HG02981 (cell line): ENCODE results near the gene TBXAS1.

Experiments used
- ATAC-seq: cut with Tn5 transposase; IDR thresholded peaks from one replicate; pipeline ENCODE4 v1.9.1; 2021; ENCODE audit warnings: mild to moderate bottlenecking, moderate library complexity; ENCODE audit not compliant: unreplicated experiment

Gene TBXAS1

GRCh38 chr7:139995017-139995915 lies 166.2 kb downstream of the TBXAS1 start:
- no peak for ATAC-seq

GRCh38 chr7:139998572-139998971 lies 169.5 kb downstream of the TBXAS1 start:
- ATAC-seq, result no peak

- ATAC-seq, result no peak
Measured at GRCh38 chr7:139999516-139999915, 170.5 kb downstream of the TBXAS1 start.

GRCh38 chr7:140000666-140001268 lies 171.7 kb downstream of the TBXAS1 start:
- ATAC-seq, result no peak

GRCh38 chr7:140003913-140004382 lies 174.9 kb downstream of the TBXAS1 start:
- ATAC-seq, result no peak

- no peak for ATAC-seq
Measured at GRCh38 chr7:140004672-140005071, 175.6 kb downstream of the TBXAS1 start.

GRCh38 chr7:140005341-140005740 lies 176.3 kb downstream of the TBXAS1 start:
- ATAC-seq, result no peak

- ATAC-seq, result no peak
Measured at GRCh38 chr7:140005754-140006503, 176.9 kb downstream of the TBXAS1 start.

GRCh38 chr7:140006600-140006999 lies 177.5 kb downstream of the TBXAS1 start:
- ATAC-seq, result no peak

GRCh38 chr7:140007051-140007690 lies 178.1 kb downstream of the TBXAS1 start:
- no peak for ATAC-seq

- ATAC-seq, result no peak
Measured at GRCh38 chr7:140008755-140009610, 179.9 kb downstream of the TBXAS1 start.

- no peak for ATAC-seq
Measured at GRCh38 chr7:140009735-140010134, 180.7 kb downstream of the TBXAS1 start.

- ATAC-seq, result no peak
Measured at GRCh38 chr7:140010194-140010895, 181.3 kb downstream of the TBXAS1 start.

- no peak for ATAC-seq
Measured at GRCh38 chr7:140013676-140014075, 184.6 kb downstream of the TBXAS1 start.

GRCh38 chr7:140014123-140014522 lies 185.1 kb downstream of the TBXAS1 start:
- no peak for ATAC-seq

GRCh38 chr7:140015471-140015970 lies 186.5 kb downstream of the TBXAS1 start:
- ATAC-seq, result no peak

- ATAC-seq, result no peak
Measured at GRCh38 chr7:140016540-140016939, 187.5 kb downstream of the TBXAS1 start.

GRCh38 chr7:140017034-140017433 lies 188.0 kb downstream of the TBXAS1 start:
- ATAC-seq, result no peak

GRCh38 chr7:140017543-140017942 lies 188.5 kb downstream of the TBXAS1 start:
- no peak for ATAC-seq
